Ramos (cell line): ENCODE measurements around the gene BRIX1.

Experiments used
- in situ Hi-C: fragments of 300-500 bp; cut with MboI; formaldehyde crosslinking; loops from one replicate; pipeline ENCODE4 v1.14.3; 2022; ENCODE audit warnings: low sequenced_read_pairs; ENCODE audit not compliant: unreplicated experiment

Gene BRIX1

DNA sequence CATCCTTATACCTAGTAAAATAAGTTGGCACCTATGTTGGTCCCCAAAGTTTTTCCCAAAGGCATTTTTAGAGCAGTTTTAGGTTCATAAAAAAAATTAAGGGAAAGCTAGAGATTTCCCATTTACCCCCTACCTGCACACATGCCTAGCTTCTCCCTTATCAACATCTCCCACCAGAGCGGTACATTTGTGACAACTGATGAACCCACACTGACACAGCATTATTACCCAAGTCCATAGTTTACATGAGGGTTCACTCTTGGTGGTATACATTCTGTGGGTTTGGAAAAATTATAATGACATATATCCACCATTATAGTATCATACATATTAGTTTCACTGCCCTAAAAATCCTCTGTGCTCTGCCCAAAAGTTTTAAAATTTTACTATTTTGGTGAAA is 12.3 kb upstream of the BRIX1 start:
- in situ Hi-C loops: loop anchor here (10.0 to 25.0 kb wide), 2 partner anchors 378 to 1441 kb away; no protein-coding TSS in a partner anchor

DNA sequence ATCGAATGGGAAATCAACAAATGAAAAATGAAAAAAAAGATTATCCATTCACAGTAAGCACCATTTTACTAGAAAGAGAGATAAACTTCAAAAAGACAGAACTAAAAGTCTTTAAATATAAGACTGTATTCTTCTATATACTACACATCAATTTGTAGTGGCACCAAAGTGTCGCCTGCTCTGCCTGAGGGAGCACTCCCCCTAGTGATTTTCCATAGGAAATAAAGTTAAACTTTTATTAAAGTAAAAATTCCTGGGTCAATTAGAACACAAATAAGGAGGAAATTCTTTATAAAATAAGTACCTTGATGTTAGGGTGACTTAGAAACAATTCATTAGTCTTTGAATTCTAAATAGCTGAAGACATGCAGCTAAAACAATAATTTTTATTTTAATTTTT is 9.9 kb upstream of the BRIX1 start:
- in situ Hi-C loops: loop anchor here (10.0 to 25.0 kb wide), 2 partner anchors 381 to 1443 kb away; no protein-coding TSS in a partner anchor

DNA sequence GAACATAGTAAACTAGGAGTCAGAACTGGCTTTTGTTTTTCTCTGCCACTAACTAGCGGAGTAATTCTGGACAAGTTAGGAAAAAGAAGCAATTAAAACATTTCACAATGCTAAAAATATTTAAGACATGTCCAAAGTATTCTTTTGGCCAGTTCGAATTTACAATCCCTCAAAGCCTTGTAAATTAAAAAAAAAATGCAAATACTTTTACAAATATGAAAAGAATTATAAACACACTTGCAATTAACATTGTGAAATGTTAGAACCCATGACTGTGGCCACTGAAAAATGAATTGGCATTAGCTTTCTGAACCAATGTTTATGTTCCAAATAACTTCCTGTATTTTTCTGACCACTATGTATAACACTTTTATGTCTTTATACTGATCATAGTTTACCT is 2.4 kb upstream of the BRIX1 start:
- in situ Hi-C loops: loop anchor here (25.0 kb wide), 1 partner anchor 1451 kb away; no protein-coding TSS in a partner anchor

DNA sequence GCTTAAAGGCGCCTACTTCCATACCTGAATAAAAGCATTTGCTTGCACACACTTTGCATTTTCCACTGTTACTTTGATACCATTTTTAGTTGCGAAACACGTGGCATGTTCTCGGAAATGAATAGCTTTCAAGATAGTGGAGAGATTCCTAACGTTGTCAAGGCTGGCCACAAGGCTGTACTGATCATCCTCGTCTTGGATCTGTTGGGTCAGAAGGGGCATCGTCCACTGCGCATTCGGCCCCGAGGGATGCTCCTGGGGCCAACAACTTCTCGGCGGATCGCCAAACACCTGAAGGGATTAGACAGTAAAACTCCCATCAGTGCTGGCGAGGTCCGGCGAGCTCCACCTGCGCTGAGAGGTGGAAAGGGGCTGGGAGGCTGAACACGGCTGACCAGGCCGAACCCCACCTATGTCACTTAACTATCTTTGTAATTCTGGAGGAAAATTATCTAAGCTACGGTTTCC is 806 bp upstream of the BRIX1 start:
- in situ Hi-C loops: loop anchor here (25.0 kb wide), 1 partner anchor 1452 kb away; no protein-coding TSS in a partner anchor

DNA sequence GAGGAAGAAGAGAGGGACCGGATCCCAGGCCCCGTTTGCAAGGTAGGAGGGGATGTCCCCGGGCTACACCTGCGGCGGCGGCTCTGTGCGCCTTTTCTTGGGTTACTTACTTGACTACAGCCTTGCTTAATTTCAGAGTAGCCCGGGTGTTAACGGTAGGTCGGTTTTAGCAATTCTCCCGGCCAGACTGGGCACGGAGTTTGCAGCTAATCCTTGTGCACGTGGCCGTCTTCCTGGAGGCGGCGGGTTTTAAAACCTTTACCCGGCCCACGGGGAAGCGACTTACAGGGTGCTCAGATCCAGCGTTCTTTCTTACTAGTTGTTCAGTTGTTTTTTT is 313 bp downstream of the BRIX1 start:
- in situ Hi-C loops: loop anchor here (25.0 kb wide), 1 partner anchor 1454 kb away; no protein-coding TSS in a partner anchor

DNA sequence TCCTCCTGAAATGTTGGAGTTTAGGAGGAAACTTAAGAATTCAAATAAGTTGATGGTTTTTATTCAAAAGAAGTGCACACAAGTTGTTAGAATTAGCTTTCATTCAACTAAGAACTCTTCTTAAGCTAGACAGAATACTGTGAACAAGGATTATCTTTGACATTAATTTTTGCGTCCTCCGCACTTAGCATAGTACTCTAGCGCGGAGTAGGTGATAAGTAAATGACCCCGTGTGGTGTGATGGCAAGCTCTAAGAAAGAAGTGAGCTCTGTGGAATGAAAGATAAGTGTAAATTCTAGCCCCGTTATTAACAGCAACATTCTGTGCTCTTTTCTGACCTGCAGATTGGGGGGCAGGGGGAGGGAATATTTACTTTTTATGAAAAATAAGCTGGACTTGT is 1.0 kb downstream of the BRIX1 start:
- in situ Hi-C loops: loop anchor here (25.0 kb wide), 1 partner anchor 1454 kb away; no protein-coding TSS in a partner anchor

DNA sequence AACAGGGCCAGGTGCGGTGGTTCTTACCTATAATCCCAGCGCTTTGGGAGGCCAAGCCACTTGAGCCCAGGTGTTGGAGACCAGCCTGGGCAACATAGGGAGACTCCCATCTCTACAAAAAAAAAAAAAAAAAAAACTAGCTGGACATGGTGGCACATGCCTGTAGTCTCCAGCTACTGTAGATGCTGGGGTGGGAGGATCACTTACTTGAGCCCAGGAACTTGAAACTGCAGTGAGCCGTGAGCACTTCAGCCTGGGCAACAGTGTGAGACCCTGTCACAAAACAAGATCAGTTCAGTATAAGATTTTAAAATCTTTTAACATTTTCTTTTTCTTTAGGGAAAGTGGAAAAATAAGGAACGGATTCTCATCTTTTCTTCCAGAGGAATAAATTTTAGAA is 2.5 kb downstream of the BRIX1 start:
- in situ Hi-C loops: loop anchor here (25.0 kb wide), 1 partner anchor 1456 kb away; no protein-coding TSS in a partner anchor

DNA sequence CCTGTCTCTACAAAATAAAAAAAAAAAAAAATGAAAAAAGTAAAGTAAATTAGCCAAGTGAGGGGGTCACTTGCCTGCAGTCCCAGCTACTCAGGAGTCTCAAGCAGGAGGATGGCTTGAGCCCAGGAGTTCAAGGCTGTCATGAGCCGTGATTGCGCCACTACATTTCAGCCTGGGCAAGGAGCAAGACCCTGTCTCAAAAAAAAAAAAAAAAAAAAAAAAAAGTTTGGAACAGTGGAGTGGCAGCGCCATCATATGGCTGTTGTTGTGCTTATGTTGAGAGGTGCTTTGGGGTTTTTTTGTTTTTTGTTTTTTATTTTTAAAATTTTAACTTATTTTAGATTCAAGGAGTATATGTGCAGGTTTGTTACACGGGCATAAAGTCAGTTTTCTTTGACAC is 3.6 kb downstream of the BRIX1 start:
- in situ Hi-C loops: loop anchor here (25.0 kb wide), 1 partner anchor 1457 kb away; no protein-coding TSS in a partner anchor

DNA sequence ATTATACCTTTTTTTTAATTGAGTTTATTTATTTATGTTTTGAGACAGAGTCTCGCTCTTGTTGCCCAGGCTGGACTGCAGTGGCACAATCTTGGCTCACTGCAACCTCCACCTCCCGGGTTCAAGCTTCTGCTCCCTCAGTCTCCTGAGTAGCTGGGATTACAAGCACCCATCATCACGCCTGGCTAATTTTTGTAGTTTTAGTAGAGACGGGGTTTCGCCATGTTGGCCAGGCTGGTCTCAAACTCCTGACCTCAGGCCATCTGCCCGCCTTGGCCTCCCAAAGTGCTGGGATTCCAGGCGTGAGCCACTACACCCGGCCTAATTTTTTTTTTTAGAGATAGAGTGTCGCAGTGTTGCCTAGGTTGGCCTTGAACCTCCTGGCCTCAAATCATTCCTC is 7.7 kb downstream of the BRIX1 start:
- in situ Hi-C loops: loop anchor here (25.0 kb wide), 1 partner anchor 1461 kb away; no protein-coding TSS in a partner anchor

DNA sequence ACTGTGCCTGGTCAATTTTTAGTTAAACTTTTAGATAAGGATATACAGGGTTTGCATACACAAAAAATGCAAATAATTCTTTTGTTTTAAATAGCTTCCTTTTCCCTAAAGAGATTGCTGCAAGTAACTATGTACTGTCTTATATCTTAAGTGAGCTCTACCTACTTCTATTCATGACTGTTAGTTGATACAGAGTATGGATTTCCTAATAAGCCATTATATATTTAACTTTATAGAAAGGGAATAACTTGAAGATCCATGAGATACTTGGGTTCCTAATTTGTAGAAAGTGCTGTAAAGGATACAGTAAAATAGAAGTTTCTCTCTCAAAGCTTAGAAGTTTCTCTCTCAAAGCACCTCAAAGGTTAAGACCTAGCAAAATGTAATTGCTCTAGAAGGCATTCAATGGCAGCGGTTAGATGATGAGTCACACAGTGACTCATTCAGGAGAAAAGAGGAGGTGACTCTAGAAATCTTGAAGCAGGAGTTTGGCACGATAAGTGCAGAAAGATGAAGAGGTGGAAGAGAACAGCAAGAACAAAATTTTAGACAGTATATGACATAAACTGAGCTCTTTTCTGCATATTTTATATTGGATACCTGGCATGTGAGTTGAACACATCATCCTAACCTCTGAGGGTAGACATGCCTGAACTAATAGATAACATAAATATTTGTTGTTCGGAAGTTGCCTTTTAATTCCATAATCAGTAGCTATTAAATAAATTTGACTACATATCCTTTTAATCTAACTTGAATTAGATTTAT is 8.4 kb downstream of the BRIX1 start:
- in situ Hi-C loops: loop anchor here (25.0 kb wide), 1 partner anchor 1462 kb away; no protein-coding TSS in a partner anchor

DNA sequence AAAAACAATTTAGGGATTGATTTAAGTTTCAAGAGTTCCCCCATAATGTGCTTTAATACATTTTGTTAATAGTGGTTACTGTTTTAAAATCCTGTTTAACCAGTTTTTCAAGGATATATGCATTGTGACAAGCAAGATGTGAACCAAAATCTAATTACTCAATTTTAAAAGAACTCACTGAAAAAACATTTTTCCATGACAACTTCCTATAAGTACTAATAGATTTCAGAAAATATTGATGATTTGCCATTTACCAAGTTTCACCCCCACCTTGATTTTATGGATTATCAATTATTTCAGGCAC is 8.9 kb downstream of the BRIX1 start:
- in situ Hi-C loops: loop anchor here (25.0 kb wide), 1 partner anchor 1462 kb away; no protein-coding TSS in a partner anchor

DNA sequence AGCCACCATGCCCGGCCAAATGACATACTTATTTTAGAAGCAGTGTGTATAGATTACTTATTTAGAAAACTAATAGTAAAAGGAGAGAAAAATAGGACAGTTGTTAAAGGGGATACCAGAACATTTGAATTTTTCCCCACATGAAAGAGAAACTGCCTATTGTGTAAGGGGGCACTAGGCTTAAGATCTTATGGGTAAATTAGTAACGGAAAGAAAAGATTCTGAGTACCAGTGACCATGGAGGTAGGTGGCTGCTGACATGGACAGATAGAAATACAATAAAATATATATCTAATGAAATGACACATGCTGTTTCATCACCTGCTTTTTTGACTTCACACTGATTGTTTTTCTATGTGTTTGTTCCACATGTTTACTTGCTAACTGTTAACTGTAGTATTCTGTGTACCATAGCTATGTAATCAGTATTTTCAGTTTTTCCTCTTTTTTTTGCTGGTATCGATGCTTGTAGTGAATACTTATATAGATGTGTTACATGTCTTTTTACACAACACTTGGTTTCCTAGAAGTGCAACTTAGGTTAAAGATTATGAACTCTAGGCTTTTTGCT is 10.9 kb downstream of the BRIX1 start:
- in situ Hi-C loops: no loop called here

DNA sequence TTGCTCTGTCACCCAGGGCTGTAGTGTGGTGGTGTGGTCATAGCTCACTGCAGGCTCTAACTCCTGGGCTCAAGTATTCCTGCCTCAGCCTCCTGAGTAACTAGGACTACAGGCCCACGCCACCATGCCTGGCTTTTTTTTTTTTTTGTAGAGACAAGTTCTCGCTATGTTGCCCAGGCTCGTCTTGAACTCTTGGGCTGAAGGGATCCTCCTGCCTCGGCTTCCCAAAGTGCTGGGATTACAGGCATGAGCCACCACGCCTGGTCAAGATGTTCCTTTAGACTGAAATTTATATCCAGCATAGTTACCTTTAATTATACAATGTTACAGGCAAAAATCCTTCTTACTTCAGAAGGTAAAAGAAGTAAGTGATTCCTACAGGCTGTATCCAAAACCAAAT is 12.3 kb downstream of the BRIX1 start:
- in situ Hi-C loops: no loop called here

DNA sequence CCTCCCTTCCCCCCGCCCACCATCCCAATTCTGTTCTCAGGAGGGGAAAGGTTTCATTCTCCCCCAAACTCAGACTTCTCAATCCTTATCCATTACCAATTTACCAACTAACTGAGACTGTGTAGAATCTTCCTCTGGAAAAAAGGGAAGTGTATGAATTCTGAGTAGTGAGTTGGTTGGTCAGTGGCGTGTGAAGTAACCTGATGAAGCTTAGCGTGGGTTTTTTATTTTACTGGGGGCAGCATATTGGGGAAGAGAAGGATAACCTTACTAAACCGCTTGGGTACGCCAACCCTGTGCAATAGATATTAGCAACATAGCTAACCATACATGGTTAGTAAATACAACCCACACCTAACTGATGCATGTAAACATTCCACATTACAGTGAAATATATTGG is 12.8 kb downstream of the BRIX1 start:
- in situ Hi-C loops: no loop called here

DNA sequence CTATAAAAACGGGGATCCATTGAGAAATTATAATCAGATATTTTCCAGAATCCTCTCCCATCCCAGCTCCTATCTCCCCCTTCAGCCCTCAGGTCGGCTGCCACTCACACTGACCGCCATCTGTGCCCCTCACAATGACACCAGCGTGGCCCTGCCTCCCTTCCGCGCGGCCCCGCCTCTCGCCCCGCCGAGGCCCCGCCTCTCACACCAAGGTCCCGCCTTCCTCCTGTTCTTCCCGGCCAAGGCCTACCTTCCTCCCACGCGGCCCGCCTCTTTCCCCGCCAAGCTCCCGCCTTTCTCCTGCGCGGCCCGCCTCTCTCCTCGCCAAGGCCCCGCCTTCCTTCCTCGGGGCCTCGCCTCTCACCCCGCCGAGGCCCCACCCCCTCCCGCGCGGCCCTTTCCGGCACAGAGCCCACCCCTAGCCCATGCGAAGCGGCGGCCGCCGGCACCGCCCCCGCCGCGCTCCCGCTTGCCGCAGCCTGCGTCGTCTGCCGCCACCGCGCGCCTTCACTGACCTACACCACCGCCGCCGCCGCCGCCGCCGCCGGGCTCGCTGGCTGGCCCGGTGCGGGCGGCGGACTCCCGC is 13.7 kb downstream of the BRIX1 start, which contains the start of gene DNAJC21:
Gene DNAJC21 (plus strand): TSS at position 426 of the 586 bp plus-strand sequence. CDS start 261 bp downstream, outside the sequence.
- in situ Hi-C loops: no loop called here

DNA sequence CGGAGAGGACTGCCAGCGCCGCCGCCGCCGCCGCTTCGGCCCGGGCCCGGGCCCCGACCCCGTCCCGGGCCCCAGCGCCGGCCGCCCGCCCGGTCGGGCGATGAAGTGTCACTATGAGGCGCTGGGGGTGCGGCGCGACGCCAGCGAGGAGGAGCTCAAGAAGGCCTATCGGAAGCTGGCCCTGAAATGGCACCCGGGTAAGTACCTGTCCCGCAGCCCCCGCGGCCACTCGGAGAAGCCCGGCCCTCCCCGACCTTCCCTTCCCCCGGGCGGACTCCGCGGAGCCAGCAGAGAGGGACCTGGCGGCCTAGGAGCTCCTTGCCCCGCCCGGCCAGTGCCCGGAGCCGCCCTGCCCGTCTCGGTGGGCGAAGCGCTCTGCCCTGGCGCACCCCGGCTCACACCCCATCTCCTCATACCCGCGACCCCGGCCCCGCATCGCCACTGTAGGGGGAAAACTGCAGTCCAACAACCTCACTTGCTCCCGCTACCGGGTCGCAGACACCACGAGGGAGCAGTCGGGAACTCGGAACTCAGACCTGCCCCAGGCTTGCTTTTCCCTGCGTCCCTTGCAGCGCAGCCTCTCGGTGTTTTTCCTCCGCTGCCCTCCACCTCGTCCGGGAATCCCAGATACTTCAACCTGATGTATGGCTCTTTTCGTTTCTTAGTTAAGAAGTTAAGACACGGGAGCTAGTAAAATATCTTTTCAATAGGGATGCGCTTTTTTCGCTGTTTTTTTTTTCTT is 14.4 kb downstream of the BRIX1 start:
- in situ Hi-C loops: no loop called here

DNA sequence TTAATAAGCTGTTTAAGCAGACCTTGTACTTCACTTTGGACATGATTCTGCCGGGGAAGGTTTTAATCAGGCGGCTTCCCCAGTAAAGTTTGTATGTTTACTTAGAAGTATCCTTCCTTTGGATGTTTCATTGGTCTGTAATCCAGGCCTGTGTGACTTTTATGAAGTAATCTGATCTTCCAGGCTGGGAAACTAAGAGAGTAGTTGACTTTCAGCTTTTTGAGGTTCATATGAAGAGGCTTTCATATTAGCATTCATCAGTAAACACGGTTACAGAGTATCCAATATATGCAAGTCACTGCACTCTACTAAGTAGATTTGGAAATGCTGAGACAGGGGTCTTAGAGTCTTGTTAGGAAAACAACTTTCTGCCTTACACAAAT is 14.9 kb downstream of the BRIX1 start:
- in situ Hi-C loops: no loop called here

DNA sequence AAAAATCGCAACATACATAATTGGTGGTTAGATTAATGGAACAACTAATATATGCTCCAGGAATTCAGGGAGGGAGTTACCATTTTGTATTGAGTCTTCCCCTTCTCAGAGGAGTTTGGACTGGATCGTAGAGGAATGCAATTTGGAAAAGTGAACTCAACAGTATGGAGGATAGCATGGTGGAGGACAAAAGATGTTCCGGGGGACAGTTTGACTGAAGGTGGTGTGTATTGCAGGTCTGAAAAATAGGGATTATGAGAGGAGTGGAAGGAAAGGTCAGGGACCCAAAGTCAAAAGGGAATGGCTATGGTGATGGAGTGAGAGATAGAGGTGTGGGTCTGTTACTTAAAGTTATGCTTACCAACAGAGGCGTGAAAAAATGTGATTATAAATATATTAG is 15.4 kb downstream of the BRIX1 start:
- in situ Hi-C loops: no loop called here

DNA sequence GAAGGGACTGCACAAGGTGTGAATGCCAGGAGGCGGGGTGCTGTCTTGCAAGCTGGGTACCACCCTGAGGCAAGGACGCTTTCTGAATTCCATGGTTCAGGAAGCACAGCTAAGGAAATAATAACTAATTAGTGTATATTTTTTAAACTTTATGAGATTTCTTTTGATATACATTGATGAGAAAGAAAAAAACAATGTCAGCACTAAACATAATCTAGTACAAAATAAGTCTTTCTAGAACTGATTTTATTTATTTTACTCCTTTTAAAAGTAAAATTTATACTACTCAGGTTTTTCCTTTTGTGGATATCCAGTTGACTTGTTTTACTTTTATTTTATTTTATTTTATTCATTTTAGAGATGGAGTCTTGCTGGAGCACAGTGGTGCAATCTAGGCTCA is 17.4 kb downstream of the BRIX1 start:
- in situ Hi-C loops: no loop called here

DNA sequence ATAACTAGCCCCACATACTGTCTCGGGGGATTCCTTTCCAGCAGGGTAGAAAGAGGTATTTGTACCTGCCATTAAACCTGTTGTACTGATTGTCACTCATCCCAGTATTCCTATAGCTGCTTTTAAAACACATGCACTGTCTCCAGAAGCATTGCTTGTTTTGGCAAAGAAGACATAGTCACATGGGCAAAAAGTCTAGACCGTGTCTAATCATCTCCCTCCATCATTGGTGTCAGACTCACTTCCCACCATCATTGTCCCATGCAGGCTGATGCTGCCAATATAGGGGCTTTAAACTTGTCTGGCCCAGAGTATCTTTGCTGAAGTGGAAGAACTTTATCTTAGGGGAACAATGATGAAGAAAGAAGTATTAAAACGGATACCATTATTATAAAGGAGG is 26.4 kb downstream of the BRIX1 start:
- in situ Hi-C loops: no loop called here
